ENCODE results near the gene MSI2.

GRCh38 chr17:57282296-57282695 is 26.0 kb downstream of the MSI2 start:
- no peak for TF ChIP-seq CTCF (IDR thresholded peaks at IDR 0.05)
- TF ChIP-seq EZH2 (IDR thresholded peaks at IDR 0.05; ENCODE audit: borderline replicate concordance, insufficient read depth, low read depth, low read length, poor library complexity, severe bottlenecking), result no peak

Measured in B cell (primary cell).